ENCODE measurements around the gene CALN1. TPM values are rescaled to one million over a fixed set of nuclear protein-coding genes. Genes with fewer than 3 reads are reported as not detected.

CALN1 gene
- total and polyA plus RNA-seq, 2 of the 8 experiments (the other 6 are each of a cell fraction or from before 2014, with no cell fraction given) = 6.4 to 15.2 TPM

GRCh38 chr7:72444026-72444776 is 32.1 kb upstream of the CALN1 start:
- H3K79me2 ChIP-seq (ENCODE audit: control insufficient read depth in 1 of 2, insufficient read depth in 2 of 2, low read length in 2 of 2) = no peaks in the 10 kb centered on the region
- H2BK15ac ChIP-seq (ENCODE audit: low read length) = no peak overlapping the region
- no peaks in the 10 kb centered on the region for H3K9me3 ChIP-seq (ENCODE audit: insufficient read depth in 2 of 2, low read depth in 1 of 2, low read length in 1 of 2)
- H3K4me2 ChIP-seq (ENCODE audit: insufficient read depth in 1 of 2, low read depth in 2 of 2, low read length in 2 of 2) = no peak overlapping the region
- H3K18ac ChIP-seq (ENCODE audit: extremely low read depth, low read length) = no peak overlapping the region
- no peaks in the 10 kb centered on the region; a peak in 1 of 7 replicates for H3K27me3 ChIP-seq (replicated peaks in 1 of 4; ENCODE audit: control insufficient read depth in 3 of 4, extremely low read depth in 1 of 4, insufficient read depth in 3 of 4, low read length in 3 of 4)
- no peak overlapping the region for H2AFZ ChIP-seq (ENCODE audit: low read length)
- FAIRE-seq (no peak), DNase-seq (ENCODE audit: low read depth in 1 of 2, low spot score in 2 of 2) (no peak)
- H3K4me1 ChIP-seq (replicated peaks in 1 of 4; ENCODE audit: control insufficient read depth in 3 of 4, insufficient read depth in 4 of 4, low read length in 3 of 4) = peaks cover 2 to 7% (median 3%) of the 10 kb centered on the region in 4 experiments; a peak in 6 of 7 replicates
- H4K8ac ChIP-seq (ENCODE audit: extremely low read depth, insufficient read depth, low read length) = no peak overlapping the region
- CTCF ChIA-PET (ENCODE audit: partially characterized antibody) = interaction anchor here (0.7 to 1.4 kb wide), 5 partner anchors 9 to 101 kb away, joined by 3 to 6 read pairs (median 4); no protein-coding TSS in a partner anchor
- H3K36me3 ChIP-seq (ENCODE audit: control insufficient read depth in 2 of 4, insufficient read depth in 4 of 4, low read length in 3 of 4) = no peaks in the 10 kb centered on the region
- no peak overlapping the region for H3K4me3 ChIP-seq (ENCODE audit: extremely low read depth in 1 of 4, insufficient read depth in 2 of 4, low read depth in 3 of 4, low read length in 4 of 4)
- H4K20me1 ChIP-seq (replicated peaks in 1 of 2; ENCODE audit: control insufficient read depth in 1 of 2, insufficient read depth in 2 of 2, low read length in 2 of 2) = peaks cover 0 to 2% of the 10 kb centered on the region in 2 experiments
- H3K27ac ChIP-seq (ENCODE audit: low read depth, low read length) = no peak overlapping the region
- no peaks in the 10 kb centered on the region; the same call in 1 of the 2 replicates for H3K23me2 ChIP-seq (ENCODE audit: low read depth, low read length)
- 95% methylated on average over 8 of the region's 8 CpGs; no CpG with 5 or more reads in 1 of the 2 experiments for WGBS, 2 experiments (ENCODE audit: extremely low coverage in 1 of 2, insufficient coverage in 1 of 2, insufficient read length in 1 of 2, insufficient replicate concordance in 2 of 2, low coverage in 1 of 2, low lambda C conversion rate in 2 of 2, missing lambda C conversion rate in 1 of 2)
- H2BK20ac ChIP-seq (ENCODE audit: low read length) = no peak overlapping the region
- no peak overlapping the region for H4K91ac ChIP-seq (replicated peaks; ENCODE audit: insufficient read length, low read length)
- H2BK120ac ChIP-seq (replicated peaks; ENCODE audit: low read depth, low read length) = no peak overlapping the region
- H2AK5ac ChIP-seq (ENCODE audit: low read depth, low read length) = no peak overlapping the region
- H2BK5ac ChIP-seq (ENCODE audit: low read depth, low read length) = no peak overlapping the region
- H3K4ac ChIP-seq (replicated peaks; ENCODE audit: insufficient read length, low read depth, low read length) = no peak overlapping the region
- H3K23ac ChIP-seq (ENCODE audit: insufficient read length) = no peak overlapping the region
- no peak overlapping the region for H2BK12ac ChIP-seq (ENCODE audit: low read depth, low read length)
- no peak overlapping the region for H3K56ac ChIP-seq (replicated peaks; ENCODE audit: insufficient read length, low read depth, low read length)
- no peak overlapping the region for H3K9ac ChIP-seq (replicated peaks in 1 of 4; ENCODE audit: extremely low read depth in 1 of 4, low read depth in 3 of 4, low read length in 3 of 4)
- TF ChIP-seq TAF1 (IDR thresholded peaks at IDR 0.05; ENCODE audit: low read depth, low read length) (no peak), CHD1 (IDR thresholded peaks at IDR 0.05; ENCODE audit: low read depth, low read length) (no peak)
- no peaks in the 10 kb centered on the region for H3K79me1 ChIP-seq (ENCODE audit: low read depth, low read length)
- no peak overlapping the region for H4K5ac ChIP-seq (ENCODE audit: insufficient read length, low read depth, low read length)
- POLR2A ChIA-PET (ENCODE audit: partially characterized antibody) = interaction anchor here (2.0 kb wide), 1 partner anchor 16 kb away, joined by 4 read pairs; no protein-coding TSS in a partner anchor
- no peak overlapping the region for H3K14ac ChIP-seq (ENCODE audit: insufficient read length)

Data from H1 (cell line).